COLO829 (cell line): ENCODE results near the gene LIMCH1.
"Not testable (repeated sequence)": the region's sequence is repeated elsewhere in the genome, so short reads cannot be mapped to it uniquely, and the experiment has no call there.

Experiments used
- DNase-seq: peaks from one replicate; pipeline ENCODE4 v3.0.0; 2012; ENCODE audit warnings: low spot score

The LIMCH1 gene

GRCh38 chr4:41731569-41732126 is 193.7 kb downstream of the LIMCH1 start:
- no peak for DNase-seq

GRCh38 chr4:41734371-41734770 is 196.4 kb downstream of the LIMCH1 start:
- DNase-seq: peak; percentile 20

GRCh38 chr4:41737491-41737890 is 199.5 kb downstream of the LIMCH1 start:
- DNase-seq: not testable (repeated sequence)

GRCh38 chr4:41741354-41741753 is 203.4 kb downstream of the LIMCH1 start:
- DNase-seq: no peak

- no peak for DNase-seq
Observed at GRCh38 chr4:41744572-41745291, 206.8 kb downstream of the LIMCH1 start.

- DNase-seq: no peak
Observed at GRCh38 chr4:41745292-41746024, 207.5 kb downstream of the LIMCH1 start.

- no peak for DNase-seq
Observed at GRCh38 chr4:41746025-41746439, 208.1 kb downstream of the LIMCH1 start.

GRCh38 chr4:41746440-41747229 is 208.7 kb downstream of the LIMCH1 start:
- DNase-seq: no peak

GRCh38 chr4:41747230-41748055 is 209.5 kb downstream of the LIMCH1 start:
- no peak for DNase-seq

GRCh38 chr4:41748074-41748570 is 210.2 kb downstream of the LIMCH1 start:
- no peak for DNase-seq

- DNase-seq: no peak
Observed at GRCh38 chr4:41748571-41749475, 210.9 kb downstream of the LIMCH1 start, which contains the start of gene PHOX2B. TSS of gene PHOX2B (minus strand) at chr4:41748725. CDS start at chr4:41748610, 115 bp downstream.

- DNase-seq: no peak
Observed at GRCh38 chr4:41749631-41750039, 211.7 kb downstream of the LIMCH1 start.
